Mucosa of gallbladder (tissue), 1 donor: Measurements from ENCODE around the gene SH3PXD2A. TPM values are rescaled to one million over a fixed set of nuclear protein-coding genes. Genes with fewer than 3 reads are reported as not detected.
"Not testable (repeated sequence)": the region's sequence is repeated elsewhere in the genome, so short reads cannot be mapped to it uniquely, and the experiment has no call there.

ENCODE experiments used
- DNase-seq: peaks from one replicate; pipeline ENCODE4 v3.0.0-alpha.2; 2020; ENCODE audit warnings: low spot score
- total RNA-seq: library from RNA; stranded (reverse); gene quantifications from one replicate; pipeline ENCODE4 v1.2.1, GENCODE V29; 2021
- donor health status: DM: no; HTN: no; CAD: no.

The SH3PXD2A gene
- total RNA-seq, 1 donor from 2014 or later = 62.3 TPM

DNA sequence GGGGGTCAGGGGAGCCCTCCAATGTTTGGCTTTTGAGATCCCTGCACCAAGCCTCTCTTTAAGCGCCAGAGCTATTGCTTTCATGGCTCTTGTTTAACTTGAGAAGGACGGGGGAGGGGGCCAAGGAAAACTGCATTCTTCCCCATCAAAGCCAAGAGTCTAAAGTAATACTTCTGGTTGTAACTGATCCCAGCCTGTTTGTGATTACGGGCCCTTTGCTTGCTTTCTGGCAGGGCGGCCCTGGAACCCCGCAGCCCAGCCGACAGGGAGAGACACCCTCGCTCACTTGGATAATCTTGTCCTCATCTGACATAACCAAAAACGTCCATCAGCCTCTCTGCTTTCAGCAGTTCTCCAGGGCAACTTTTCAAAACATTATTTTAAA is 207.1 kb downstream of the SH3PXD2A start:
- no peak for DNase-seq

DNA sequence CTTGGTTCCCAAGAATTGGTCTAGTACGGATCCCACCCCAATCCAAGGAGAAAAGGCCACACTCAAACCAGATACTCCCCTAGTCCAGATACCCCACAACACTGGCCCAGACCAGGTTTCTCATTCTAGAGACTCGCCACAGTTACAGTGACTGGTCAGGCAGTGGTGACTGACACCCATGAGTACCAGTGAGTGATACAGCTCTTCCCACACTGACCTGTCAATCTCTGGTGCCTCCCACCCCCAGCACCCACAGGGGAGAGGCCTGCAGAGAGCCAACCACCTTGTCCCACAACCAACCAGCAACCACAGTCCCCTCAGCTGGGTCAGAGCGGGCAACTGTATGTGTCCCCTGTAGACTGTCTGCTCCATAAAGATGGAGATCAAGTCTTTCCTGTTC is 209.1 kb downstream of the SH3PXD2A start:
- DNase-seq = no peak

GRCh38 chr10:103645141-103646054 is 210.0 kb downstream of the SH3PXD2A start:
- DNase-seq = peak; percentile 57

DNA sequence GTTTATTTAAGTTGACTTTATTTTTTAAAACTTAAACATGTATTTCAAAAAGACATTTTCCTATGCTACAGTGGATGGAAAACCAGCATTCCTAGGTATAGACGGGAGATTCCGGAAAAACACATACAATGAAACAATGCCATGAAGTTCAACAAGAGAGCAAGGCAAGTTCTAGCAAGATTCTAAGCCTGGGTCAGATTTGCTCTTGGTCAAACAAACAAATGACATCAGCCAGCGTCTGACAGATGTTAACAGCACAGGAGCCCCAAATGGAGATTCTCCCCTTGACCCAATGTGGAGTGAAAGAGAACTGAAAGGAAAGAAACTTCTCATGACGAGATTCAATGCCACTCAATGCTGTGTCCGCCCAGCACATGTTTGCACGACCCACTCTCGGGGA is 212.0 kb downstream of the SH3PXD2A start:
- no peak for DNase-seq

DNA sequence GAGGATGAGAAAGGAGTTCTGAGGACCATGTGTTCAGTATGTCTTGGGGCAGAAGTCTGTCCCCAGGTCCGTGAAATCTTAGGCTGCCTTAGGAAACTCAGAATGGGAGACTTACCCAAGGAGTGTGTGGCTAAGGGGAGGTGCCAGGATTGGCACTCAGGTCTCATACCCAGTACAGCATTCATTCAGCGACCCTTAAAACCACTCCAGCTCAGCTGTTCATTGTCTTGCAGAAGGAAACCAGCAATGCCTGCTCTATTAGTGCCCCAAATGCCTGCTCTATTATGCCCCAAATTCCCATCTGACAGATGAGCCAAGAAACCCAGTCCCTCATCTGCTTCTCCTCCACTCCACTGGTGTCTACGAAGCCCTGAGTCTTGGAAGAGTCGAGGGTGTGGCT is 214.1 kb downstream of the SH3PXD2A start:
- DNase-seq = no peak

- no peak for DNase-seq
Measured at GRCh38 chr10:103640436-103641181, 214.8 kb downstream of the SH3PXD2A start.

GRCh38 chr10:103638948-103639347 is 216.4 kb downstream of the SH3PXD2A start:
- DNase-seq = no peak

DNA sequence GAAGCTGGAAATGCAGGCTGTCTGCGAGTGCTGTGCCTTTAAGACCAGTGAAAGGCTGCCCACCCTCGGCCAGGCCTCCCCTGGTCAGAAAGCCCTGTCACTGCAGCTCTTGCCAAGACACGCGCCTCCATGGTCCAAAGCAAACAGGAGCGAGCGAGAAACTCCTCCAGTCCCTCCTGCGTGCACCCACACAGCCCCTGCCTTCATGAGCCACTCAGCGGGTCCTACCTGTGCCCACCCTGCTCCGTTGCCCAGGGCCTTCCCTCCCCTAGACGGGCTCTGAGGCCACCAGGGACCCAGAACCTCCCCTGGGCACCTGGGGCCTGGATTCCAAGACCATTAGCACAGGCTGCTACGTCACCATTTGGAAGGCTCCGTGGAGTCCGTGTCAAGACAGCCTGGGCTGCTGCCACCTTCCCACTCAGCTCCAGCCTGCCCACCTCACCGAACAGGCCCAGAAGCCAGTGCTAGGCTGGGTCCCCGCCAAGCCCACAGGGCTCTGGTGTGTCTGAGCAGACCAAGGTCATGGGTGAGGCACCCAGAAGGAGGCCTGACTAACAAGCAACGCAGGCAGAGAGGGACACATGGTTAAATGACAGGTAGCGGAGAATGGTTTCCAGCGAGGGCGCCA is 217.3 kb downstream of the SH3PXD2A start:
- peak; percentile 61 for DNase-seq

DNA sequence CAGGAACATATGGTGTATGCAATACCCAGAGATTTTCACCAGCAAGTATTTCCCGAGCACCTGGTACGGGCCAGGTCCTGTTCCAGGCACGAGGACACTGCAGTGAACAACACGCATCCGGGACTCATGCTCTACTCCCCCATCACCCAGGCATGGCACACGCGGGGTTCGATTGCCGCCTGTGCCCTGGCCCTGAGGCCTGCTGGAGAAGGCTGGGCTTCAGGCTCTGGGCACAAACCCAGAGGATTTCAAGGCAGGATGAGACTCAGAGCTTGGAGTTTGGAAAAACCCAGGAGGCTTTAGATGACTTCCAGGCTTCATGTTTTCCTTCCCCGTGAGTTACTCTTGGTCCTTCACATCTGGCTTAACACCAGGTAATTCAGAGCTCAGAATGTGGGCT is 218.4 kb downstream of the SH3PXD2A start:
- DNase-seq = no peak

- no peak for DNase-seq
Measured at GRCh38 chr10:103636492-103636891, 218.9 kb downstream of the SH3PXD2A start.

DNA sequence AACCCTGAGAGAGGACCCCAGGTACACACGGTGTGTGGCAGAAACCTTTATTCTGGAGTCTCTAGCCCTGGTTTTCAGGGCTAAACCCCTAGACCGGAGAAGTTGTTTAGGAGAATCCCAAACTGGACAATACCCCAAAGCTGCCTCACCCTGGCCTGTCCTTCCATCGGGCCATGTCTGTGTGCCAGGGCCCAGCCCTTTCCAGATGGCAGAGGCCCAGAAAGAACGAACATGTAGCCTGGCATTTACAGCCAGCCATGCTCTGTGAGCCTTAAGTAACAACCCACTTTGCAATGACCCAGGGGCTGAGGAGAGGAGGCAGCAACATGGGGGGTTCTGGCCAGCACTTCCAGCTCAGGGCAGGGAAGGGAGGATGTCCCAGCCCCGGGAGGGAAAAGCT is 219.8 kb downstream of the SH3PXD2A start:
- no peak for DNase-seq

DNA sequence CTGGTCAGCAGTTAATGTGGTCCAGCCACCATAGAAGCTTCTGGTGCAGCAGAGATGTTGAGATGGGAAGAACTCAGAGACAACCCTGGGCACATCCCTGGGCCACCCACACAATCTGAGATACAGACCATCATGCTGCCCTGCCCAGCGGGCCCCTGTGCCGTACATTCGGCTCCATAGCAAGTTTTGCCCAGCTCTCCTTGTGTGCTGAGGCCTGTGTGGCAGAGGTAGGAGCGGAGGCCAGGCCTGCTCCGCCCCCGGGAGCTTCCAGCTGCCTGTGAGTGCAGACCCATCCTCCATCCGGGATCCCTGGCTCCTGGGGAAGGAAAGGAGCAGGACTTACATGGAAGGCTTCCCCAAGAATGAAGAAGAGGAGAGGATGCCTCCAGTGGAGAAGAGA is 221.5 kb downstream of the SH3PXD2A start:
- no peak for DNase-seq

DNA sequence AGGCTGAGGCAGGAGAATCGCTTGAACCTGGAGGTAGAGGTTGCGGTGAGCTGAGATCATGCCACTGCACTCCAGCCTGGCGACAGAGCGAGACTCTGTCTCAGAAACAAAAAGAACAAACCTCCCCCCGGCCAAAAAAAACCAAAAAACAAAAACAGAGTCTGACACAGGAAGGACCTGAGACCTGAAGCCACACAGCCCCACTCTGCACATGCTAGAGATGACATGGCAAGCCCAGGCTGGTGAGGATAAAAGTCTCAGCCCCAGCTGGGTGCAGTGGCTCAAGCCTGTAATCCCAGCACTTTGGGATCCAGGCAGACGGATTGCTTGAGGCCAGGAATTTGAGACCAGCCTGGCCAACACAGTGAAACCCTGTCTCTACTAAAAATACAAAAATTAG is 222.5 kb downstream of the SH3PXD2A start:
- not testable (repeated sequence) for DNase-seq

- no peak for DNase-seq
Measured at GRCh38 chr10:103632247-103632642, 223.1 kb downstream of the SH3PXD2A start.

- no peak for DNase-seq
Measured at GRCh38 chr10:103630156-103630555, 225.2 kb downstream of the SH3PXD2A start.

GRCh38 chr10:103629581-103629980 is 225.8 kb downstream of the SH3PXD2A start:
- DNase-seq = no peak

DNA sequence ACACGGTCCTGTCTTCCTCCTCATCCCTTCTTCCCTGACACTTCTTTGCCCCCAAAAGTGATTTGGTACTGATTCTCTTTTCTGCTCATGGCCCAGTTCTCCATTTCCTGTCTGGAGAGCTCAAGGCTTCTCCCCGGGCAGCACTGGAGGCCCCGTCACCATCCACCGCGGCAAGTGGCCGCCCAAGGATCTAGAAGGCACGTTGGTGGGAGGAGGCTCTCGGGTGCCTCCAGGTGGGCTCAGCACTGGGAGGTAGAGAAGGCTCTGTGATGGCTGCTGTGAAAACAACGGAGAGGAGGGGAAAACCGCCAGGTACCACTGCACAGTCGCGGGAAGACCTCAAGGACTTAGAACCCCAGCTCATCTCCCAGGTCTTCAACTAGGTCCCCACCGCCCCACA is 227.5 kb downstream of the SH3PXD2A start:
- no peak for DNase-seq

- DNase-seq = no peak
Measured at GRCh38 chr10:103627111-103627892, 228.1 kb downstream of the SH3PXD2A start.

DNA sequence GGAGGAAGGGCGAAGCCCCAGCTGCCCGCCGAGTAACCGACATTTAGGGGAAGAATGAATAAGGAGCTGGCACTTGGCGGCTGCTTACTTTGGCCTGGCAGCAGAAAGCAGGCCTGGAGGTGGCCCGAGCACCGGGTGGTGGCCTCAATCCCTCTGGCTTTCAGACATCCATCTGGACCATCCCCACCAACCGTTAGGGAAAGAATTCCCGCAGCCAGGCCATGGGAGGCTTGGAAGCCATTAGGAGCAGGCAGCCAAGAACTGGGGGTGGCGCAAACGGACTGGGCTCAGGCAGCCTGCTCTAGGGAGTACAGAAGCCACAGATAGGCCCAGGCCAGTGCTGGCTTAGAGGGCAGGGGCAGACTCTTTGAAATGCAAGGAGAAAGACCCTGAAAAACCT is 229.2 kb downstream of the SH3PXD2A start:
- DNase-seq = no peak

DNA sequence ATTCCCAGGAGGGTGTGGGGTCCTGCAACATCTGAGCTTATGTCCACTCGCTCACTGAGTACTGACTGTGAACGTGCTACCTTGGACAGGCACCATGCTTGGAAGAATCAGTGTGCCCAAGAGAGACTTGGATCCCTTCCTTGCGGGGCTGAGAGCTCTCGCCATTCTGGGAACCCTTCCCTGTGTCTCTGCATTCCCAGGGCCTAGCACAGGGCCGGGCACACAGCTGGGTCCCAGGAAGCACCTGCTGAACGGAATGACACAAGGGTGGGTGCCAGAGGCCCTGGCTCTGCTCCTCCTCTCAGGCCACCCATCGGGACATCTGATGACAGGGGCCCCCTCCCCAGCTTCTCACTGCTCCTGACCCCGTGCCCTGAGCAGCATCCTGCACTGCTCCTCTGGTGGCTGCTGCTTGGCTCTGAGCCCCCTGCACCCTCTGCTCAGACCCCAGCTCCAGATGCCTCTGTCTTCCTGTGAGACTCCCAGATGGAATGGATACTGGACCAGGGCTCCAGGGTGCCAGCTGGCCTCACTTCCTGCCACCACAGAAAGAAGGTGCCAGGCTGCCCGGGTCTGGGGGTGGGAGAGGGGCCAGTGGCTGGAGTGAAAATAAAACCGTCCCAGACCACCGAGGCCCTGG is 232.3 kb downstream of the SH3PXD2A start:
- no peak for DNase-seq

DNA sequence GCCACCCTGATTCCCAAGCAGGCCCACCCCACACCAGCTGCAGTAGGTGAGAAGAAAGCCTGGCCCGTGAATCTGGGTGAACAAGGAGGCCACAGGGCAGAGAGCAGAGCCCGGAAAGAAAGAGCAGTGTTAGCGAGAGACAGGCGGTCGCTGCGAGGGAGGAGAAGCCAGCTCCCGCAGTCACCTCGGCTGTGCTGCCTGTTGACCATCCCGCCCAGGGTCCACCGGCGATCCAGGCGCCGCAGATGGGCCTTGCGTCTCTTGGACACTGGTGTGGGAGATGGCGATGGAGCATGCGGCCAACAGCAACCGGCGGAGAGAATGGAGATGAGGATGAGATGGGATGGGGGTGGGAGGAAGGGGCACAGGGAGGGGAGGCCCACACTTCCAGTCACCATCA is 233.1 kb downstream of the SH3PXD2A start:
- DNase-seq = no peak
